ENCODE results near the gene C1QTNF1.

Gene C1QTNF1

DNA sequence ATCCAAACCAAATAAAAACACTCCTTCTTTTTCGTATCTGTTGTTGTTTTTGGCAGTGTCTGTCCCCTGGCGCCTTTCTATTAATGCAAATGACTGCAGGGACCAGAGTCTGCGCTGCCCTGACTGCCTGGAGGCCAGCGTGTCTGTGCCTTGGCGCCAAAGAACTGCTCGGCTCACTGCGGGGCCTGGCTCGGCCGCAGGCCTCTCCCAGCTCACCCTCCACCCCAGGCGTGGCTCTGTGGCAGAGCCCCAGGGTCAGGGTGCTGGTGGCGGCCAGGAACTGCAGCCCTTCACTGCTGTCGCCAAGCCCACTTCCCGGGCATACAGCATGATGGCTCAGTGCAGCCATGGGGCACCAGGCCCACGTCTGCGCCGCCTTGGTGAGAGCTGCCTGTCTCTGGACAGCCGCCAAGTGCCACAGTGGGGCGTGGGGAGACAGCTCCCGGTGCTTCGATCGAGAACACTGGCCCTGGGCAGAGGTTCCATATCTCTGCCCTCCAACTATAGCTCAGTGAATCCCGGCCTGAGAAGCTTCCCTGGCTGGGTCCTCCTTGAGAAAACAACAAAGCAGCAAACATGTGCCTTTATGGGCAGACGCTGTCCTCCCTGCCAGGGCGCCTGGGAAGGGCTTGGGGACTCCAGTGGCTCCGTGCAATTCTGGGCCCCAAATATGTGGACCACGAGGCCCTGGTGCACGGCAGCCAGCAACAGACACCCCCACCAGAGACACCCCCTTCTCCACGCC, 25.5 kb upstream of the C1QTNF1 start:
- no peak overlapping the region for H3K4me3 Mint-ChIP-seq
- H3K27ac Mint-ChIP-seq, result no peak overlapping the region
- peaks cover 16% of the 10 kb centered on the region for H3K36me3 Mint-ChIP-seq (ENCODE audit: low read depth)
- no peak for DNase-seq
- no peak for ATAC-seq
- H3K4me1 Mint-ChIP-seq, result no peaks in the 10 kb centered on the region
- no peaks in the 10 kb centered on the region for H3K27me3 Mint-ChIP-seq
- no peaks in the 10 kb centered on the region for H3K9me3 Mint-ChIP-seq

DNA sequence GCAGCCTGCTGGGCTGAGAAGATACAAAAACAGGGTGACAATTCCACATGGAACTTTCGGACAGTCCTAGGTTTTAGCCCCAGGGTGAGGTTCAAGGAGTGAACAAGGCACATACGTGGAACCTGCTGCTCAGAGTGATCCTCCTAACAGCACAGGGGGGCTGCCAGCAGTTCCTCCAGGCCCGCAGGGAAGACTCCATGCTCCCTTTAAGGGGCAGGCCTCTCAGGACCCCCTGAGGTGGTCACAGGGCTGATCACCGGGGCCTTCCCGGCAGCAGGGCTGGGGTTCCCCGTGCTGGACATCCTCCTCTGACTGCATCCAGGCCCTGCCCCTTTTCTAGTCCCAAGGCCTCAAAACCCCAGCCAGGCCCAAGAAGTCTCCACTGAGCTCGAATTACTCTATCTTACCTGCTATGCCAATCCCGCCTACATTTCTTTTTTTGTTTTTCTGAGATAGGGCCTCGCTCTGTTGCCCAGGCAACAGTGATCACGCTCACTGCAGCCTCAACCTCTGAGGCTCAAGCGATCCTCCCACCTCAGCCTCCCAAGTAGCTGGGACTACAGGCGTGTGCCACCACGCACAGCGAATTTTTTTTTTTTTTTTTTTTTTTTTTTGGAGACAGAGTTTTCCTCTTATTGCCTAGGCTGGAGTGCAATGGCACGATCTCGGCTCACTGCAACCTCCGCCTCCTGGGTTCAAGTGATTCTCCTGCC, 24.8 kb upstream of the C1QTNF1 start:
- Mint-ChIP-seq H3K27me3 (no peaks in the 10 kb centered on the region), H3K4me1 (no peaks in the 10 kb centered on the region), H3K27ac (no peak overlapping the region), H3K4me3 (no peak overlapping the region), H3K36me3 (ENCODE audit: low read depth) (peaks cover 16% of the 10 kb centered on the region), H3K9me3 (no peaks in the 10 kb centered on the region)
- DNase-seq (no peak), ATAC-seq (no peak)

DNA sequence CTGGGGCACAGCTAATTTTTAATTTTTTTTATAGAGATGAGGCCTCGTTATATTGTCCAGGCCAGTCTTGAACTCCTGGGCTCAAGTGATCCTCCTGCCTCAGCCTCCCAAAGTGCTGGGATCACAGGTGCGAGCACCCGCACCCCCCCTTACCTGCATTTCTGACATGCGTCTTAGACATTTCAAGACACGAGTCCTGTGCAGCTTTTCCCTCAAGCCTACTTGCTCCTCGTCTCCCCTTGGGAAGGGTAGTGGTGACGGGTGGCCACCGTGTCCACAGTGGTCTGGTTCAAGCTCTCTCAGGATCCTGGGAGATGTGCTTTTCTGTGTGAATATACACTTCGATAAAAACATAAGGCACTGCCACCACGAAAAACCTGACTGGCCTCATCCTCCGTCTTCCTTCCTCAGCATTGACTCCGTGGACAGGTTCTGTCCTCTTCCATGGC, 24.0 kb upstream of the C1QTNF1 start:
- Mint-ChIP-seq H3K36me3 (ENCODE audit: low read depth) (peaks cover 16% of the 10 kb centered on the region), H3K27me3 (no peaks in the 10 kb centered on the region), H3K4me1 (no peaks in the 10 kb centered on the region), H3K27ac (no peak overlapping the region), H3K4me3 (no peak overlapping the region), H3K9me3 (no peaks in the 10 kb centered on the region)
- DNase-seq (no peak), ATAC-seq (no peak)

DNA sequence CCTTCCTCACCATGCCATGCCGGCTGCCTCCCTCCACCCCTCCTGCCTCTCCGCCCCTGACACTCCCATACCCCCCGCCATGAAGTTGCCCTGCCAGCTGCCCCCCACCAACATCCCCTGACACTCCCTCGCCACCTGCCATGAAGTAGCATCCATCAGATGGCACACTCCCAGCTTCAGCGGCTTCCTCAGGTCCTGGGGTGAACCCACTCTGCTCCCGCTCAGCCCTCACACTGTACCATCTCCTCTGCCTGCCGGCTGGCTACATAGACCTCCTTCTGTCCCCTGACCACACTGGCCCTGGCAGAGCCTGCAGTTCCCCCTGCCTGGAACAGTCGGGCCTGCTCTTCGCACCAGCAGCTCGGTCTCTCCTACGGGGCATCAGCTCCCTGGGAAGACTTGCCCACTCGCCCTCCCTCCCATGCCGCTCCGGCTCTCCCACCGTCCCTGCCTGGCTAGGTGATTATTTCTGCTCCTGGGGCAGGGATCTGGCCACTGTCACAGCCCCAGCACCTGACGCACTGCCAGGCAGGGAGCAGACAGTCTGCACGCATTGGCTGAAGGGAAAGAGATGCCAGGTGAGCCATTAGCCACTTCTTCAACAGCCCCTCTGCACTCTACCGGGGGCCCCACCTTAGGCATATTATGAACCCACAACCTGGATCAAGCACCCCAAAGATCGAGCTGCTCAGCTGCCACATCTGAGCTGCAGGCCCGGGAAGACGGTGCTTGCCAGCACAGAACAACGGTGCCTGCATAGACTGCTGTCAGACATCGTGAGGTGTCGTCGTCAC, 23.4 kb upstream of the C1QTNF1 start:
- peaks cover 16% of the 10 kb centered on the region for H3K36me3 Mint-ChIP-seq (ENCODE audit: low read depth)
- H3K4me3 Mint-ChIP-seq, result no peak overlapping the region
- ATAC-seq (no peak), DNase-seq (no peak)
- no peak overlapping the region for H3K27ac Mint-ChIP-seq
- no peaks in the 10 kb centered on the region for H3K9me3 Mint-ChIP-seq
- peaks cover 4% of the 10 kb centered on the region for H3K4me1 Mint-ChIP-seq
- H3K27me3 Mint-ChIP-seq, result no peaks in the 10 kb centered on the region

DNA sequence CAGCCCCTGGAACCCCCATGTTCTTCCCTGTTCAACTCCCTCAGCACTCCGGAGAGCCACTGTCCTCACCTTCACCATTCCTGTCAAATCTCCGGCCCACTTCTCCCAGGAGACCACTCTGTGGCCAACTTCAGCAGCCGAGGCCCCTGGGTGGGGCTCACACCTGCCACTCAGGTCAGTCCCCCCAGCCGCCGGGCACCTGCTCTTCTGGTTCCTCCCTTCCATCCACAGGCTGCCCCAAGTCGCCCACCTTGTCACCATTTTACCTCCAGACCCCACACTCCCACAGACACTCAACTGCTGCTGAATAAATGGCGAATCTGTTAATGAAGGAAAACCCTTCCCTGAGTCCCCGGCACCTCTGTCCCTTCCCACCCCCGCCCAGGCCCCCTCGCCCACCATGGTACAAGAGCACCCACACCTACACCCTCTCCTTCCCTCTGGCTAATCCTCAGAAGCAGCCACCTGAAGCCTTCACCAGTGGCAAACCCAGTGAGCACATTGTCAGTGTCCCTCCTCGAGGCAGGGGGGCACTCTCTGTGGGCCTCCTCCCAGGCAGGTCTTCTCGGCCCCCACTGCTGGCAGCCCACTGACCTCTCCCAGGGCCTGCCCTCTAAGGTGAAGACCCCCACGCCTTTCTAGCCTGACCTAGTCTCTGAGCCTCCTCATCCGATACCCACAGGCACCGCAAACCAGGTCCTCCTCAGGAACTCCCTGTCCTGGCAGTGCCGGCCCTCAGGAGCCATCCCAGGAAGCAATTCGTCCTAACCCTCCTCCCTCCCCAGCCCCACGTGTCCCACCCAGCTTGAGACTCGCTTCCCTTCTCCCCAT, 22.6 kb upstream of the C1QTNF1 start:
- peaks cover 13% of the 10 kb centered on the region for H3K36me3 Mint-ChIP-seq (ENCODE audit: low read depth)
- ATAC-seq (no peak), DNase-seq (no peak)
- peaks cover 13% of the 10 kb centered on the region for H3K4me1 Mint-ChIP-seq
- peak overlapping the region; percentile 7 for H3K27ac Mint-ChIP-seq
- H3K4me3 Mint-ChIP-seq, result no peak overlapping the region
- no peaks in the 10 kb centered on the region for H3K27me3 Mint-ChIP-seq
- no peaks in the 10 kb centered on the region for H3K9me3 Mint-ChIP-seq

DNA sequence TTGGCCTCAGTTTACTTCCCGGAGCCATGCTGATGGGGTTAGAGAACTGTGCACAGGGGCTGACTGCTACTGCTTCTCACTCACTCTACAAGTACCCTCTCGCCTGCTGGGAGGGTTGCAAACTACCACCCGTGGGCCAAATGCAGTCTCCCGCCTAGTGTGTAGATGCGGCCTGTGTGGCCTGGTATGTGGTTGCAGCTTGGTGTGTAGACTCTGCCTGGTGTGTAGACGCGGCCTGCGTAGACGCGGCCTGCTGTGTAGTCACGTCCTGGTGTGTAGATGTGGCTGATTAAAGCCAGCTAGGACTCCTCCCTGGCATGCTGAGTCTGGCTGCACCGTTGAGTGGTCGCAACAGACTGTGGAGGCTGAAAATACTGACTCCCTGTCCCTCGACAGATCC, 21.7 kb upstream of the C1QTNF1 start:
- Mint-ChIP-seq H3K4me3 (no peak overlapping the region), H3K27me3 (no peaks in the 10 kb centered on the region), H3K27ac (no peak overlapping the region), H3K4me1 (peaks cover 21% of the 10 kb centered on the region), H3K36me3 (ENCODE audit: low read depth) (peaks cover 9% of the 10 kb centered on the region), H3K9me3 (no peaks in the 10 kb centered on the region)
- DNase-seq (no peak), ATAC-seq (no peak)

DNA sequence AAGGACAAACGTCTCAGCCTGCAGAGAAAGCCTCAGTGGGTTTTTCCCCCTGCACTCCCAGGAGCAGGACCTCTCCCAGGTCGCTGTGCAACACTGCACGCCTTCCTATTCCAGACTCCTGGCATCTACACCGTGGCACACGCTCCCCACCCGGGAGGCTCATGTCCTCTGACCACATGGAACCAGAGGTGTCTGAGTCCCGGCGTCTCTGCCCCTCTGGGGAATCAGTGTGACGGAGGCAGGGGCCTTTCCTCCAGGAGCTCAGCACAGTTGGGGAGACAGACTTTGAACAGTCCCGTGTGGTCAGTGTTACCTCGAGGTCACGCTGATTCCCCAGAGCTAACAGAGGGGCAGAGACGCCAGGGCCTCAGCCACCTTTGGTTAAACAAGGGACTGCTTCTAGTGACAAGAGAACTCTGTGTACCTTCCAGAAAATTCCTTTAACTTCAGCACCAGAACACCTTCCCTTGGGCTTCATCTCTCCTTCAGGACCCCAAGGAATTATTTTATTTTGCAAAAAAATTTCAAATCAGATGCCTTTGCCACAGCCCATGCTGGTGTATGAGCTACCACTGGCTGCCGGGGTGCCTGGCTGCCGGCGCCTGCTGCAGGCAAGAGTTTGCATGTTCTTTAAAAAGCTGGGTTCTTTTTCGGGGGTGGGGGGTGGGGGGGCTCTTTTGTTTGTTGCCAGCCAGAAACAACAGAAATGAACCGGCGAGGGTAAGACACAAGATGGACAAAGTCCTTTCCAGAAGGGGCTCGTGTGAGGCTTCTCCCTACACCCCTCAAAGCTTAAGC, 21.0 kb upstream of the C1QTNF1 start:
- no peak overlapping the region for H3K4me3 Mint-ChIP-seq
- ATAC-seq, result no peak
- H3K27me3 Mint-ChIP-seq, result no peaks in the 10 kb centered on the region
- H3K9me3 Mint-ChIP-seq, result no peaks in the 10 kb centered on the region
- H3K4me1 Mint-ChIP-seq, result peaks cover 28% of the 10 kb centered on the region
- DNase-seq, result no peak
- peaks cover 7% of the 10 kb centered on the region for H3K36me3 Mint-ChIP-seq (ENCODE audit: low read depth)
- no peak overlapping the region for H3K27ac Mint-ChIP-seq

DNA sequence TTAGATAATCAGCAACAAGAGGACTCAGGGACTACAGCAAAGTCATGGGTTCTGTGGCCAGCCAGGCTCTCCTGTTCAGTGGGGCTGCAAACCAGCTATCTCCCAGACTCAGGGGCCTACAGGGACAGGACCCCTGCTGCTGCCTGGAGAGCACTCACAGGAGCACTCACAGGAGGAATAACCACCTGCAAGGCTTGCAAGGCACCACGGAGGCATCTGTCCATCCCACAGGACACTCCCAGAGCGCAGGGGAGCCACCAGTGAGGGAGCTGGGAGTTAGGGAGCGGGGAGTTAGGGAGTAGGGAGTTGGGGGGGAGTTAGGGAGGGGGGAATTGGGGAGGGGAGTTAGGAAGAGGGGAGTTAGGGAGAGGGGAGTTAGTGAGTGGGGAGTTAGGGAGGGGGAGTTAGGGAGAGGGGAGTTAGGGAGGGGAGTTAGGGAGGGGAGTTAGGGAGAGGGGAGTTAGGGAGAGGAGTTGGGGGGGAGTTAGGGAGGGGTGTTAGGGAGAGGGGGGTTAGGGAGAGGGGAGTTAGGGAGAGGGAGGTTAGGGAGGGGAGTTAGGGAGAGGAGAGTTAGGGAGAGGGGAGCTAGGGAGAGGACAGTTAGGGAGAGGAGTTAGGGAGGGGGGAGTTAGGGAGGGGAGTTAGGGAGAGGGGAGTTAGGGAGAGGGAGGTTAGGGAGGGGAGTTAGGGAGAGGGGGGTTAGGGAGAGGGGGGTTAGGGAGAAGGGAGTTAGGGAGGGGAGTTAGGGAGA, 20.1 kb upstream of the C1QTNF1 start:
- peaks cover 37% of the 10 kb centered on the region for H3K4me1 Mint-ChIP-seq
- no peaks in the 10 kb centered on the region for H3K27me3 Mint-ChIP-seq
- ATAC-seq, result no peak
- no peak overlapping the region for H3K4me3 Mint-ChIP-seq
- H3K36me3 Mint-ChIP-seq (ENCODE audit: low read depth), result peaks cover 10% of the 10 kb centered on the region
- DNase-seq, result no peak
- H3K27ac Mint-ChIP-seq, result no peak overlapping the region
- no peaks in the 10 kb centered on the region for H3K9me3 Mint-ChIP-seq

DNA sequence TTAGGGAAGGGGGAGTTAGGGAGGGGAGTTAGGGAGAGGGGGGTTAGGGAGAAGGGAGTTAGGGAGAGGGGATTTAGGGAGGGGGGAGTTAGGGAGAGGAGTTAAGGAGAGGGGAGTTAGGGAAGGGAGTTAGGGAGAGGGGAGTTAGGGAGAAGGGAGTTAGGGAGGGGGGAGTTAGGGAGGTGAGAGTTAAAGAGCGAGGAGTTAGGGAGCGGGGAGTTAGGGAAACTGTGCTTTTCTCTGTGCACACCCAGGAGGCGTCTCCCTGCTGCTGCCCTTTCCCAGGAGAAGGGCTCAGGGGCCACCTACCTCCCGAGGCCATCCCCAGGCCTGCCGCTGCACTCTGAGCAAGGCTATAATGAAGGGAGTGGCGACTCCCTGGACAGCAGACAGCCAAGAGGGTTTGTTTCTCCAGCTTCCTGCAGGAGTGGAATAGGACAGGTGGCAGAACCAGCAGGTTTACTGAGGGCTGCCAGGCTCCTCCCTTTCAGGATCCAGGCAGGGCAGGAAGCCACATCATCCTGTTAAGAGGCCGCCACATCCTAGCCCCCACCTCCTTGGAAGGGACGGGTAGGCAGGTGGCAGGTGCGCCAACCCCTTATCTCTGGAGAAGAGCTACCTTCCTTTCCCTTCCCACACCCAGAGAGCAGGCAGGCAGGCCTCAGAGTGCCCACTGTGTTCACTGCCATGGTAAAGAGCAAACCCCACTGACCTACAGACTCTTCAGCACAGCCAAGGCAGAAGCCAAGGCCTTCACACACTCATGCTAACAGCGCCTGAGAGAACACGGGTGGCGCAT, 18.7 kb upstream of the C1QTNF1 start:
- H3K9me3 Mint-ChIP-seq, result no peaks in the 10 kb centered on the region
- H3K27me3 Mint-ChIP-seq, result no peaks in the 10 kb centered on the region
- no peak for ATAC-seq
- DNase-seq, result no peak
- peaks cover 46% of the 10 kb centered on the region for H3K4me1 Mint-ChIP-seq
- no peak overlapping the region for H3K27ac Mint-ChIP-seq
- no peak overlapping the region for H3K4me3 Mint-ChIP-seq
- H3K36me3 Mint-ChIP-seq (ENCODE audit: low read depth), result peaks cover 7% of the 10 kb centered on the region

DNA sequence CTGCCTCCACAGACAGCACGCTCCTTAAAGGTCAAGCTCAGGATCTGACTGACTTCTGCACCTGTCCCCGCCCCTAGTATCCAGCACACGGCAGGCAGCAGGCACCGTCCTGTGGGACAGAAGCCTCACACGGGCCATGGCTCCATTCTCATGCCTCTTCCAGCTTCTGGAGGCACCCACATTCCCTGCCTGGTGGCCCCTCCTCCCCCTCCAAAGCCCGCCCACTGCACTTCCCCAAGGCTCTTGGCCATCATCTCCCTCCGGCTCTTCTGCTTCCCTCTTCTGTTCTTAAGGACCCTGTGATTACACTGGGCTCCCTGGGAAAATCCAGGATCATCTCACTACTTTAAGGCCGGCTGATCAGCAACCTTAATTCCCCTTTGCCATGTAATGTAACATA, 17.9 kb upstream of the C1QTNF1 start:
- Mint-ChIP-seq H3K27me3 (no peaks in the 10 kb centered on the region), H3K4me3 (no peak overlapping the region), H3K27ac (peak overlapping the region; percentile 18), H3K36me3 (ENCODE audit: low read depth) (peaks cover 4% of the 10 kb centered on the region), H3K9me3 (no peaks in the 10 kb centered on the region), H3K4me1 (peaks cover 54% of the 10 kb centered on the region)
- ATAC-seq (no peak), DNase-seq (no peak)

DNA sequence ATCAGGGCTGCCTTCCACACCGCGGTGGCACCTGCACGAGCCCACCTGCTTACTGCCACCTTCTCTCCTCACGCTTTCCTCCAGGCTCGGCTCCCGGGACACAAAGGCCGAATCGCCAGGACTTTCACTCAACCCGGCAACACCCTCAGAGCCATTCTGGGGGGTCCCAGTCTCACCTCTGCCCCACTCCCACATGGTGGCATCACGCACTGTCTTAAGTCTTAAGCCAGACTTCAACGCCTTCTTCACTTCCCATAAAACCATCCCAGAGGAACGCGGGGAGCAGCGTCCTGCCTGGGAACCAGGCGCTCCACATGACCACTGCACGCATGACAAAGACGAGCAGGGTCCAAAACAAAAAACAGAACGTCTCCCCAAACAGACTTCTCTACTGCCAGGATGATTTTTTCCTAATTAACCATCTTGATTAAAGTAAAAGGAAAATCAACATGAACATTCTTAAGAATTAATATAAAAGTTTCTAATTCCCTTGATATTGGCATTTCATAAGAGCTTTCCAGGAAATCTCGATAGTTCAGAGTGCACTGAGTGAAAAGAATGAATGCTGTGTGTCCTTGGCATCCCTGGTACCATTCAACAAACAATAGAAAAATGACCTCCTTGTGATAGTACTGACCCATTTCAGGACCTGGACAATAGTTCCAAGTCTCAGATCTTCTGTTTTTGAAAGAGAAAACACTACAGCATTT, 17.0 kb upstream of the C1QTNF1 start:
- Mint-ChIP-seq H3K9me3 (no peaks in the 10 kb centered on the region), H3K4me3 (peak overlapping the region; percentile 41), H3K27me3 (no peaks in the 10 kb centered on the region), H3K27ac (peak overlapping the region; percentile 28), H3K36me3 (ENCODE audit: low read depth) (peaks cover 4% of the 10 kb centered on the region), H3K4me1 (peaks cover 55% of the 10 kb centered on the region)
- DNase-seq (no peak), ATAC-seq (no peak)

Data from activated naive CD8-positive, alpha-beta T cell treated with anti-CD3 and anti-CD28 coated beads, Interleukin-2, amount 50 U/mL, for 24 hours (primary cell).